ENCODE data around the gene PTPRCAP.

Gene PTPRCAP

GRCh38 chr11:67451658-67451976, 14.1 kb upstream of the PTPRCAP start:
- H3K4me3 ChIP-seq (ENCODE audit: low read depth, low read length): no peak overlapping the region
- no peak for DNase-seq (ENCODE audit: low read depth)
- TF ChIP-seq CTCF (IDR thresholded peaks at IDR 0.05; ENCODE audit: low read depth, low read length) (no peak), POLR2A (IDR thresholded peaks at IDR 0.05; ENCODE audit: extremely low read depth, insufficient read length) (no peak), MAX (IDR thresholded peaks at IDR 0.05; ENCODE audit: low read depth, low read length) (no peak), MYC (IDR thresholded peaks at IDR 0.05; ENCODE audit: low read depth, low read length) (no peak)

- H3K4me3 ChIP-seq (ENCODE audit: low read depth, low read length): no peak overlapping the region
- DNase-seq (ENCODE audit: low read depth): no peak
- TF ChIP-seq MAX (IDR thresholded peaks at IDR 0.05; ENCODE audit: low read depth, low read length) (no peak), POLR2A (IDR thresholded peaks at IDR 0.05; ENCODE audit: extremely low read depth, insufficient read length) (no peak), CTCF (IDR thresholded peaks at IDR 0.05; ENCODE audit: low read depth, low read length) (no peak), MYC (IDR thresholded peaks at IDR 0.05; ENCODE audit: low read depth, low read length) (no peak)
These were observed 13.5 kb upstream of the PTPRCAP start for GRCh38 chr11:67450796-67451657.

- no peak overlapping the region for H3K4me3 ChIP-seq (ENCODE audit: low read depth, low read length)
- DNase-seq (ENCODE audit: low read depth): peak; percentile 51
- TF ChIP-seq CTCF (IDR thresholded peaks at IDR 0.05; ENCODE audit: low read depth, low read length) (no peak), MAX (IDR thresholded peaks at IDR 0.05; ENCODE audit: low read depth, low read length) (no peak), POLR2A (IDR thresholded peaks at IDR 0.05; ENCODE audit: extremely low read depth, insufficient read length) (no peak), MYC (IDR thresholded peaks at IDR 0.05; ENCODE audit: low read depth, low read length) (no peak)
These were observed 11.8 kb upstream of the PTPRCAP start for GRCh38 chr11:67449116-67449844.

- H3K4me3 ChIP-seq (ENCODE audit: low read depth, low read length): no peak overlapping the region
- no peak for DNase-seq (ENCODE audit: low read depth)
- TF ChIP-seq MYC (IDR thresholded peaks at IDR 0.05; ENCODE audit: low read depth, low read length) (no peak), MAX (IDR thresholded peaks at IDR 0.05; ENCODE audit: low read depth, low read length) (no peak), CTCF (IDR thresholded peaks at IDR 0.05; ENCODE audit: low read depth, low read length) (no peak), POLR2A (IDR thresholded peaks at IDR 0.05; ENCODE audit: extremely low read depth, insufficient read length) (no peak)
These were observed 10.7 kb upstream of the PTPRCAP start for GRCh38 chr11:67448220-67448609.

GRCh38 chr11:67445515-67445914, 8.0 kb upstream of the PTPRCAP start:
- no peak for DNase-seq (ENCODE audit: low read depth)
- TF ChIP-seq CTCF (IDR thresholded peaks at IDR 0.05; ENCODE audit: low read depth, low read length) (no peak), MYC (IDR thresholded peaks at IDR 0.05; ENCODE audit: low read depth, low read length) (no peak), POLR2A (IDR thresholded peaks at IDR 0.05; ENCODE audit: extremely low read depth, insufficient read length) (peak; percentile 3), MAX (IDR thresholded peaks at IDR 0.05; ENCODE audit: low read depth, low read length) (no peak)
- no peak overlapping the region for H3K4me3 ChIP-seq (ENCODE audit: low read depth, low read length)

All from NB4 (cell line).